Stimulated activated CD4-positive, alpha-beta T cell treated with anti-CD3 and anti-CD28 coated beads, Interleukin-2, amount 100 ng/mL, for 24 hours (primary cell): ENCODE data around the gene SUN5.
"Not testable (repeated sequence)": the region's sequence is repeated elsewhere in the genome, so short reads cannot be mapped to it uniquely, and the experiment has no call there.

Experiments
- DNase-seq, 2 donors: peaks; one replicate each; pipeline ENCODE4 v3.0.0-alpha.2; 2020

The SUN5 gene

GRCh38 chr20:33004141-33004751, at the start of gene SUN5:
SUN5 (minus strand) TSS chr20:33004433; CDS start chr20:33004340, 93 bp downstream.
- DNase-seq: no peak

GRCh38 chr20:33053291-33054106, 49.3 kb upstream of the SUN5 start, which contains the start of gene BPIFB3:
BPIFB3 (plus strand) TSS chr20:33053903; CDS start chr20:33055436, 1,533 bp downstream.
- no peak for DNase-seq

- no peak for DNase-seq
Measured at GRCh38 chr20:33051333-33051732, 47.1 kb upstream of the SUN5 start.

DNA sequence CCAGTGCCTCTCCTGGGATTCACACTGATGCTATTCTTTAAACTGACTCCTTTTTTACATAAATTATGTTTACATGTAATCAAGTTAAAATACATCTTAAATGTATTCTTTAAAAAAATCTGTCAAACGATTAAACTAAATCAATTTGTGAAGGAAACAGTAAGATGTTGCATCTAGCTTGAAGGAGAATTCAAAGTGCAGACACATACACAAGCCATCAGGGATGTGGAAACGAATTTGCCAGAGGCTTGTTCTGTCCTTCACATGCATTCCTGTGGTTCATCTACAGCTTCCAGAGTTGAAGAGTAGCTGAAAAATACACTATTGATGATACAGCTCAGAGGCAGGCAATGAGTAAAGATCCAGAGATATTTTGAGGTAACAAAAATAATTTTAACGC, 42.2 kb upstream of the SUN5 start:
- no peak for DNase-seq

- not testable (repeated sequence) for DNase-seq
Measured at GRCh38 chr20:33045129-33045721, 41.0 kb upstream of the SUN5 start.

DNA sequence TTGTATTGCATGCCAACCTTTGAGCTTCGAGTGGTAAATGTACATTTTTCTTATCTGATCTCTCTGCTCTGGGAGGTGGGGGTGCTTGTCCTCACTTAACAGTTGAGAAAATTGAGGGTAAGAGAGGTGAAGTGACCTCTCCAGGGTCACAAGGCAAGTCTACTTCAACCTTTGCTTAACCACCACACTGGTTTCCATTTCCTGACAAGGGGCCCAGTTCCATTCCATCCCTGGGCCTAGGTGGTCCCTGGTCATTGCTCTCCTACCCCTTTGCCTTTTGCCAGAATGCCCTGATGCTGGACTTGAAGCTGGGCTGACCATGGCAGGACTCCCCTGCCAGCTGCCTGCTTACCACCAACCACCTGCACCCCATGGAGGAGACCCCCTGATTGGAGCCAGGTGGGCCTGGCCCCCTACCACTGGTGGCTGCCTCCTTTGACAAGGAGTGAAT, 39.5 kb upstream of the SUN5 start:
- DNase-seq: no peak

DNA sequence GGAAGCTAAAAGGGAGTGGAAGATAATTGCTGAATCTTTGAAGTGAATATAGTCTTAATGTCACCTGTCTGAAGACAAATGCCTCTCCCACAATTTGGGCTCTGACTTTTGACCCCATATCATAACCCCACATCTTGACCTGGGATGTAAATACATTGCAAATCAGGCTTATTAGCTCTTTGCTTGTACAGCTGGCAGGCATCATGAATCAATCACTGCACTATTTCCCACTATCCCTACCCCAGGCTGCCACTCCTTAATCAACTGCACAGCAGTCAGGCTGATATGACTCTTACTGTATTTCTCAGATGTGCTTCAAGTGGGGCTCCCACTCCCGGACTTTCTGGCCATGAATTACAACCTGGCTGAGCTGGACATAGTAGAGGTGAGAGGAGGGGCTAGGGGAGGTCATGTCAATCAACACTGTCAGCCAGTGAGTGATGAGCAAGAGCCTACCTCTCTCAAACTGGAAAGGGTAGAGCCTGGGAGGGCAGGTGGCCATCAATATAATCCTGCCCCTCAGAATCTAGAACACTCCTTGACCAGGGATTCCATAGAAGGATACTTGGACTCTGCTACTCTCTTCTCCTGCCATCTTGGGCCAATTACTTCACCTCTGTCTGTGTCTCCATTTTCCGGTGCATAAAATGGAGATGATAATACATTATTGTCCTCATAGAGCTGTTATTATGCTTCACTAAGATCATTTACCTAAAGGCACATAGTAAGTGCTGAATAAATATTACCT, 38.9 kb upstream of the SUN5 start:
- no peak for DNase-seq

DNA sequence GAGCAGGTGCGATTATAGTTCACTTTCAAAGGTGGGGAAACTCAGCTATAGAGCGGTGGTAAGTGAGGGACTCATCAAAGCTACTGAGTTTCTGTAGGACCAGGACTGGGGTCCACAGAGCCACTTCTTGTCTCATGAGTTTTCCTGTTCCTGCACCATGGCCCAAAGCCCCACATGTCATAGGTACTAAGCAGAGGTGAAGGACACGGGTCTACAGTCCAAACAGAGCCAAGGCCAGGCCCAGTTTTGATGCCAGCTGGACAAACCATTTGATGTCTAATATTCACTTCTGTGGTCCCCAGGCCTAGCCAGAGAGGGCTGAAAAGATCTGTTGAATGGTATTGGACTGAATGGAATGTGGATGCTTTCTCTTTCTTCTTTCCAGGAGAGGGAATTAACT, 38.2 kb upstream of the SUN5 start:
- no peak for DNase-seq

- no peak for DNase-seq
Measured at GRCh38 chr20:33038243-33038642, 34.0 kb upstream of the SUN5 start.

DNA sequence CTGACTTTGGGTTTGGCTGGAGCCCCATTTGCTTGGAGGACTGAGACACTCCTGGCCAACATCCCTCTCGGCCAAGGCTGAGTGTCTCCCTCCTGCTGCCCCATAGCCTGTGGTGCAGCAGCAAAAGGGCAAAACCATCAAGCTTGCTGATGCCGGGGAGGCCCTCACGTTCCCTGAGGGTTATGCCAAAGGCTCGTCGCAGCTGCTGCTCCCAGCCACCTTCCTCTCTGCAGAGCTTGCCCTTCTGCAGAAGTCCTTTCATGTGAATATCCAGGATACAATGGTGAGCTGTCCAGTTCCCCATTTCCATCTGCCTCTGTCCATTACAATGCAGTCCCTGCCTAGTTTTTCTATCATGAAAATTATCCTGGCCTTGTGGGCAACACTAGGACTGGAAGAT, 33.2 kb upstream of the SUN5 start:
- DNase-seq: no peak

GRCh38 chr20:33034901-33035492, 30.8 kb upstream of the SUN5 start:
- DNase-seq: no peak

DNA sequence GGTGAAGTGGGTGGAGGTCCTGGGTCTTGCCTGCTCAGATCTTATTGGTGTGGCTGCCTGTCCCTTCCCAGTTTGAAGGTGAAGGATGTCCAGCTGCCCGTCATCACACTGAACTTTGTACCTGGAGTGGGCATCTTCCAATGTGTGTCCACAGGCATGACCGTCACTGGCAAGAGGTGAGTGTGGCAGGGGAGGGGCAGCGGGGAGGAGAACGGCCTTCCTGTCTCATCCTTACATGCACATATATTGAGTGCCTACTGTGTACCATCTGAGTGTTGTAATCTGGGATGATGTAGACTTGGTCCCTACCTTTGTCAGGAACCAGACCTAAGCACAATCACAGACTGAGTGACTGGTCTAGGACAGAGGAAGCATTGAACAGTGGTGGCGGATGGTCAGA, 29.9 kb upstream of the SUN5 start:
- no peak for DNase-seq

DNA sequence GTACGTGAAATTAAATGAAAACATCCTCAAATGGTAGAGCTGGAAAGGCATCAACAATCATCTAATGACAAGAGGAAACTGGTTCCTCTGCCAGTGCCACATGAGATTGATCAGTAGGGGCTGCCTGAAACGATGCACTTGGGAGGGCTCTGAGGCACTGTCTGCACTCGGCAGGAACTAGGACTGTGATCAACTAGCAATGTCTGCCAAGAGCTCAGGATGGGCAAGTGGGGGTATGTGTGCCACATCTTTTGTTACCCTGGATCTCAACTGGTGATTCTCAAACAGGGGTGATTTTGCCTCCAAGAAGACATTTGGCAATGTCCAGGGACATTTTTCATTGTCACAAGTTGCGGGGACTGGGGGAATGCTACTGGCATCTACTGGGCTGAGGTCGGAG, 29.1 kb upstream of the SUN5 start:
- DNase-seq: no peak

GRCh38 chr20:33032555-33032954, 28.3 kb upstream of the SUN5 start:
- DNase-seq: no peak

GRCh38 chr20:33031531-33031930, 27.3 kb upstream of the SUN5 start, which contains the start of gene BPIFB6:
BPIFB6 (plus strand) TSS chr20:33031648; CDS start chr20:33031648, 0 bp downstream.
- DNase-seq: no peak

GRCh38 chr20:33030569-33030968, 26.3 kb upstream of the SUN5 start:
- DNase-seq: no peak

DNA sequence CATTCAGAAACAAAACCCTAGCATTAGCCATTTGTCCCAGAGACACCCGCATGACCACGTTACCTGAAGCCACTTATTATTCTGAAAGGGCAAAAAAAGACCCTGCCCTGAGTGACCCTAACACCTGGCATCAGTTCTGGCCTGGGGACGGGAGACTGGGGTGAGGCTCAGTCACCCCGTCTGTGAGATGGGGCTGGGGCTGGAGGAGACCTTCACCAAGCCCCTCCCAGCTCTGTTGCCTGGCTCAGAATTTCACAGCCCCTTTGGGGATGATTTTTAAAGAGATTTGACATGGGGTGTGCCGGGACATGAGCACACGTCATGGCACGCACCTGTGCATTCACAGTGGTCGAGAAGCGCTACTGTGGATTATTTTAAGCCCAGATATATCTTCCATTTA, 25.8 kb upstream of the SUN5 start:
- DNase-seq: no peak

DNA sequence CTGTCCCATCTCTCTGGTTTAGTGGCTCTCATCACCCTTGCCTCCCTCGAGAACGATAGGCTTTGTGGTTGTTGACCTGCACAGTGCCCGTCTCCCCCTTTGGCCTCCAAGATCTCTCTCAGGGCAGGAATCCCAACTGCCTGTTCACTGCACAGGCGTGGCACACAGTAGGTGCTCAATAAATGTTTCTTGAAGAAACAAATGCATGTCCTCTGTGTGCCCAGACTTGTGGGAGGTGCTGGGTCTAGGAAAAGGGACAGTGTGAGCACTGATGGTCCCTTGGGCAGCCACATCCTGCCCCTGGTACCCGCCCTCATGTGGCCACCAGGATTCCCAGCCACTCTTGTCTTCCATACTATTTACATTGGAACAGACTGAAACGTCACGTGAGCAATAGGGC, 24.6 kb upstream of the SUN5 start:
- no peak for DNase-seq

- no peak for DNase-seq
Measured at GRCh38 chr20:33027769-33028751, 23.8 kb upstream of the SUN5 start.

- DNase-seq: no peak
Measured at GRCh38 chr20:33026779-33027759, 22.8 kb upstream of the SUN5 start.
